NCI-H774 (cell line): Measurements from ENCODE around the gene PCNX1.

Source experiments
- DNase-seq: peaks from one replicate; lab custom pipeline; 2025; lab: John Stamatoyannopoulos, UW

The PCNX1 gene

GRCh38 chr14:71163050-71163841 is 256.0 kb downstream of the PCNX1 start:
- DNase-seq, result no peak

GRCh38 chr14:71163842-71164629 is 256.8 kb downstream of the PCNX1 start:
- no peak for DNase-seq
